Measurements from ENCODE around the gene AHCTF1.
"Not testable (repeated sequence)": the region's sequence is repeated elsewhere in the genome, so short reads cannot be mapped to it uniquely, and the experiment has no call there.

AHCTF1 gene

GRCh38 chr1:246876431-246876830, 55.3 kb downstream of the AHCTF1 start:
- no peak overlapping the region for H3K4me3 ChIP-seq (ENCODE audit: low read length)
- no peak for DNase-seq (ENCODE audit: low read depth)
- no peak for TF ChIP-seq CTCF (IDR thresholded peaks at IDR 0.05; ENCODE audit: insufficient read depth, low read depth, low read length, missing control alignments)

- no peak for TF ChIP-seq CTCF (IDR thresholded peaks at IDR 0.05; ENCODE audit: insufficient read depth, low read depth, low read length, missing control alignments)
- H3K4me3 ChIP-seq (ENCODE audit: low read length) = no peak overlapping the region
- DNase-seq (ENCODE audit: low read depth) = peak; percentile 67
Measured at GRCh38 chr1:246875041-246876026, 56.4 kb downstream of the AHCTF1 start.

- no peak overlapping the region for H3K4me3 ChIP-seq (ENCODE audit: low read length)
- no peak for TF ChIP-seq CTCF (IDR thresholded peaks at IDR 0.05; ENCODE audit: insufficient read depth, low read depth, low read length, missing control alignments)
- DNase-seq (ENCODE audit: low read depth) = no peak
Measured at GRCh38 chr1:246865921-246866320, 65.8 kb downstream of the AHCTF1 start.

- not testable (repeated sequence) for DNase-seq (ENCODE audit: low read depth); H3K4me3 ChIP-seq (ENCODE audit: low read length)
Measured at GRCh38 chr1:246863791-246864190, 68.0 kb downstream of the AHCTF1 start.

GRCh38 chr1:246860401-246860800, 71.3 kb downstream of the AHCTF1 start:
- DNase-seq (ENCODE audit: low read depth) = peak; percentile 37
- TF ChIP-seq CTCF (IDR thresholded peaks at IDR 0.05; ENCODE audit: insufficient read depth, low read depth, low read length, missing control alignments) = no peak
- no peak overlapping the region for H3K4me3 ChIP-seq (ENCODE audit: low read length)

GRCh38 chr1:246856371-246856770, 75.4 kb downstream of the AHCTF1 start:
- TF ChIP-seq CTCF (IDR thresholded peaks at IDR 0.05; ENCODE audit: insufficient read depth, low read depth, low read length, missing control alignments) = no peak
- H3K4me3 ChIP-seq (ENCODE audit: low read length) = no peak overlapping the region
- no peak for DNase-seq (ENCODE audit: low read depth)

- H3K4me3 ChIP-seq (ENCODE audit: low read length); DNase-seq (ENCODE audit: low read depth): not testable (repeated sequence)
Measured at GRCh38 chr1:246850640-246851039, 81.1 kb downstream of the AHCTF1 start.

- H3K4me3 ChIP-seq (ENCODE audit: low read length) = no peak overlapping the region
- no peak for DNase-seq (ENCODE audit: low read depth)
- no peak for TF ChIP-seq CTCF (IDR thresholded peaks at IDR 0.05; ENCODE audit: insufficient read depth, low read depth, low read length, missing control alignments)
Measured at GRCh38 chr1:246843876-246844275, 87.9 kb downstream of the AHCTF1 start.

GRCh38 chr1:246840761-246841160, 91.0 kb downstream of the AHCTF1 start:
- not testable (repeated sequence) for DNase-seq (ENCODE audit: low read depth); H3K4me3 ChIP-seq (ENCODE audit: low read length)
